Esophagus squamous epithelium (tissue), 4 donors: ENCODE results near the gene FAM32A.

ENCODE experiments used
- CTCF ChIP-seq, 6 experiments: fragments of 450-650 bp in 4 of 6; fragments of 200-600 bp in 2 of 6; sonication (generic) in 2 of 6; IDR thresholded peaks; one replicate each; pipeline ENCODE4 v1.5.1; 2016 to 2019; ENCODE audit warnings: antibody characterized with exemption in 6 of 6, mild to moderate bottlenecking in 4 of 6, moderate library complexity in 4 of 6
- POLR2A ChIP-seq, 4 donors: fragments of 450-650 bp; IDR thresholded peaks; one replicate each; pipeline ENCODE4 v1.6.1; 2017; ENCODE audit warnings: antibody characterized with exemption in 4 of 4, mild to moderate bottlenecking in 4 of 4, moderate library complexity in 3 of 4

- TF ChIP-seq POLR2A (IDR thresholded peaks at IDR 0.05) = no peak
- no peak for TF ChIP-seq CTCF (IDR thresholded peaks at IDR 0.05)
Observed at GRCh38 chr19:16148443-16149229, 36.6 kb upstream of the FAM32A start.
